ENCODE data around the gene SLITRK2.

The SLITRK2 gene

GRCh38 chrX:145817331-145818185 is at the start of gene SLITRK2:
Gene SLITRK2 (plus strand): TSS chrX:145817829. CDS start chrX:145822426, 4,597 bp downstream.
- no peak for DNase-seq

- DNase-seq, result no peak
These were observed 44.6 kb upstream of the SLITRK2 start for GRCh38 chrX:145773006-145773405.

- DNase-seq, result no peak
These were observed 25.3 kb upstream of the SLITRK2 start for GRCh38 chrX:145792281-145792680.

GRCh38 chrX:145803508-145803907 is 14.1 kb upstream of the SLITRK2 start:
- no peak for DNase-seq

- DNase-seq, result no peak
These were observed 4.5 kb upstream of the SLITRK2 start for GRCh38 chrX:145813081-145813480.

- DNase-seq, result no peak
These were observed 871 bp upstream of the SLITRK2 start for GRCh38 chrX:145816601-145817315.

GRCh38 chrX:145818186-145819113 is 821 bp downstream of the SLITRK2 start:
- no peak for DNase-seq

GRCh38 chrX:145820825-145821224 is 3.2 kb downstream of the SLITRK2 start:
- no peak for DNase-seq

- DNase-seq, result no peak
These were observed 3.8 kb downstream of the SLITRK2 start for GRCh38 chrX:145821291-145821897.

- DNase-seq, result no peak
These were observed 4.4 kb downstream of the SLITRK2 start for GRCh38 chrX:145821898-145822571.

- DNase-seq, result no peak
These were observed 5.5 kb downstream of the SLITRK2 start for GRCh38 chrX:145823132-145823531.

- no peak for DNase-seq
These were observed 8.3 kb downstream of the SLITRK2 start for GRCh38 chrX:145825896-145826295.

- no peak for DNase-seq
These were observed 8.8 kb downstream of the SLITRK2 start for GRCh38 chrX:145826466-145826865.

GRCh38 chrX:145832796-145833195 is 15.2 kb downstream of the SLITRK2 start:
- no peak for DNase-seq

- no peak for DNase-seq
These were observed 22.9 kb downstream of the SLITRK2 start for GRCh38 chrX:145840531-145840930.

GRCh38 chrX:145843146-145843904 is 25.7 kb downstream of the SLITRK2 start:
- no peak for DNase-seq

- no peak for DNase-seq
These were observed 27.3 kb downstream of the SLITRK2 start for GRCh38 chrX:145844886-145845285.

GRCh38 chrX:145848448-145848847 is 30.8 kb downstream of the SLITRK2 start:
- no peak for DNase-seq

GRCh38 chrX:145848857-145849256 is 31.2 kb downstream of the SLITRK2 start:
- no peak for DNase-seq

GRCh38 chrX:145853181-145853580 is 35.6 kb downstream of the SLITRK2 start:
- DNase-seq, result no peak

GRCh38 chrX:145856181-145856580 is 38.6 kb downstream of the SLITRK2 start:
- DNase-seq, result no peak
